Activated T-helper 1 cell treated with anti-CD3 and anti-CD28 coated beads, Interleukin-12 subunit alpha, Interleukin-12 subunit beta, Interleukin-2, Interleukin-4 antibody, amounts not matched to agents 30 ng/mL and 10 ng/mL and 1 ng/mL, durations not matched to agents 14 hours and 24 hours and 36 hours (primary cell): ENCODE measurements around the gene NRP1. TPM values are rescaled to one million over a fixed set of nuclear protein-coding genes. Genes with fewer than 3 reads are reported as not detected.

Experiments
- DNase-seq: peaks from one replicate; pipeline ENCODE4 v3.0.0; 2021; ENCODE audit warnings: low spot score
- H3K27ac Mint-ChIP-seq: one replicate; pipeline ENCODE4 v1.8.0; 2021; ENCODE audit warnings: mild to moderate bottlenecking, mixed read lengths
- H3K27me3 Mint-ChIP-seq: one replicate; pipeline ENCODE4 v1.8.0; 2022; ENCODE audit warnings: mild to moderate bottlenecking, moderate library complexity, mixed read lengths; ENCODE audit not compliant: insufficient read depth
- H3K36me3 Mint-ChIP-seq: one replicate; pipeline ENCODE4 v1.8.0; 2021; ENCODE audit warnings: low read depth, mixed read lengths
- H3K4me1 Mint-ChIP-seq: one replicate; pipeline ENCODE4 v1.8.0; 2021; ENCODE audit warnings: low read depth, mixed read lengths
- H3K4me3 Mint-ChIP-seq: one replicate; pipeline ENCODE4 v1.8.0; 2021; ENCODE audit warnings: mild to moderate bottlenecking, moderate library complexity, mixed read lengths
- H3K9me3 Mint-ChIP-seq: one replicate; pipeline ENCODE4 v1.8.0; 2021; ENCODE audit warnings: mixed read lengths
- intact Hi-C: fragments of 100-400 bp; cut with micrococcal nuclease; formaldehyde crosslinking; loops from one replicate; pipeline ENCODE4 v1.15.1; 2024
- total RNA-seq: library from RNA; stranded (reverse); gene quantifications from 2 replicates; pipeline ENCODE4 v1.2.3, GENCODE V29; 2022

Gene NRP1
- total RNA-seq, 1 donor from 2014 or later = 1.2 TPM

DNA sequence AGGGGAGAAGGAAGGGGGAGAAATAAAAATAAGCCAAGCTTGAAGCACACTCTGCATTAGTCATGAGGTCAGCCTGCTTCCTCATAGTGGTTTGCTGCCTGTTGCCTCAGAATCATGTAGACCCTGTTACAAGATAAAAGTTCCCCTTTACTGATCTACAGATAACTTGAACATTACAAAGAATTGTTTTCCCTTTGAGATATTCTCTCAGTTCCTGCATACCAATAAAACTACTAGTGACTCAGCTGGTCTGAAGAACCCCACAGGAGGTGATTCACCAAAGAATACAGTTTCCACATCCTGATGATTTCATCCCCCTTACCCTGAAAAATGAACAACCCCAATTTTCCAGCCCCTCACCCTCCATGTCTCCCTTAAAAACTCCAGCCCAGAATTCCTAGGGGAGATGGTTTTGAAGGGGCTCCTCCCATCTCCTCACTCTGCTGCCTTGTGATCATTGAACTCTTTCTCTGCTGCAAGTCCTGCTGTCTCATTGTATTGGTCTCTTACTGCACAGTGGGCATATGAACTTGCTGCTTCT lies 31.5 kb upstream of the NRP1 start:
- Mint-ChIP-seq H3K36me3 (peaks cover 5% of the 10 kb centered on the region), H3K27ac (peak overlapping the region; percentile 61), H3K9me3 (peaks cover 10% of the 10 kb centered on the region), H3K4me1 (peaks cover 16% of the 10 kb centered on the region), H3K4me3 (no peak overlapping the region), H3K27me3 (no peaks in the 10 kb centered on the region)
- intact Hi-C loops = loop anchor here (1.0 to 5.0 kb wide), 2 partner anchors 11 to 104 kb away; no protein-coding TSS in a partner anchor
- no peak for DNase-seq

DNA sequence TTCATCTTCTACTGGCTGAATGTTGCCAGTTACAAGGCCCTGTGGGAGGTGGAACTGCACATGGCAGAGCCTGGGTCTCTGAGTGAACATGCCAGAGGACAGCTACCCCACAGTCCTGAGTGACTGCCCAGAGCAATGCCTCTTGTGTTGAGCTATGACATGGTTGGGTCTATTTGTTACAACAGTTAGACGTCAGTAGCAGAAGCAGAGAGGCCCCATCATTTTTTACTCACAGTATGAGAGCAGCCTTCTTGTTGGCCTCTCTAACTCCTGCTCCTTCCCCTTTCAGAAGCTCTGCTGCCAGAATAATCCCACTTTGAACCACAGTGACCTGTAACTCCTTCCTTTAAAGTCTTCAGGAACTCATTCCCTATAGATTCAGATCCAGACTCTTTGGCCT lies 30.8 kb upstream of the NRP1 start:
- peaks cover 16% of the 10 kb centered on the region for H3K4me1 Mint-ChIP-seq
- peaks cover 5% of the 10 kb centered on the region for H3K36me3 Mint-ChIP-seq
- no peaks in the 10 kb centered on the region for H3K27me3 Mint-ChIP-seq
- DNase-seq = no peak
- intact Hi-C loops = loop anchor here (5.0 kb wide), 1 partner anchor 103 kb away; no protein-coding TSS in a partner anchor
- no peak overlapping the region for H3K4me3 Mint-ChIP-seq
- H3K9me3 Mint-ChIP-seq = peaks cover 10% of the 10 kb centered on the region
- peak overlapping the region; percentile 61 for H3K27ac Mint-ChIP-seq

GRCh38 chr10:33363106-33363505 lies 28.6 kb upstream of the NRP1 start:
- Mint-ChIP-seq H3K27me3 (no peaks in the 10 kb centered on the region), H3K4me1 (peaks cover 22% of the 10 kb centered on the region), H3K27ac (no peak overlapping the region), H3K36me3 (peaks cover 6% of the 10 kb centered on the region), H3K9me3 (peaks cover 7% of the 10 kb centered on the region), H3K4me3 (no peak overlapping the region)
- intact Hi-C loops = no loop called here
- DNase-seq = no peak

GRCh38 chr10:33358016-33358415 lies 23.5 kb upstream of the NRP1 start:
- Mint-ChIP-seq H3K4me1 (peaks cover 7% of the 10 kb centered on the region), H3K27me3 (peaks cover 2% of the 10 kb centered on the region), H3K27ac (no peak overlapping the region), H3K9me3 (peaks cover 6% of the 10 kb centered on the region), H3K4me3 (no peak overlapping the region), H3K36me3 (peaks cover 1% of the 10 kb centered on the region)
- DNase-seq = no peak
- intact Hi-C loops = no loop called here

- peaks cover 10% of the 10 kb centered on the region for H3K27me3 Mint-ChIP-seq
- intact Hi-C loops = no loop called here
- H3K27ac Mint-ChIP-seq = no peak overlapping the region
- H3K4me1 Mint-ChIP-seq = peaks cover 7% of the 10 kb centered on the region
- peaks cover 1% of the 10 kb centered on the region for H3K36me3 Mint-ChIP-seq
- peaks cover 6% of the 10 kb centered on the region for H3K9me3 Mint-ChIP-seq
- H3K4me3 Mint-ChIP-seq = no peak overlapping the region
- DNase-seq = no peak
These were observed 20.8 kb upstream of the NRP1 start for GRCh38 chr10:33355274-33355673.

- Mint-ChIP-seq H3K4me1 (no peaks in the 10 kb centered on the region), H3K27ac (no peak overlapping the region), H3K4me3 (no peak overlapping the region), H3K27me3 (peaks cover 10% of the 10 kb centered on the region), H3K36me3 (no peaks in the 10 kb centered on the region), H3K9me3 (no peaks in the 10 kb centered on the region)
- intact Hi-C loops = no loop called here
- DNase-seq = no peak
These were observed 19.4 kb upstream of the NRP1 start for GRCh38 chr10:33353853-33354252.

DNA sequence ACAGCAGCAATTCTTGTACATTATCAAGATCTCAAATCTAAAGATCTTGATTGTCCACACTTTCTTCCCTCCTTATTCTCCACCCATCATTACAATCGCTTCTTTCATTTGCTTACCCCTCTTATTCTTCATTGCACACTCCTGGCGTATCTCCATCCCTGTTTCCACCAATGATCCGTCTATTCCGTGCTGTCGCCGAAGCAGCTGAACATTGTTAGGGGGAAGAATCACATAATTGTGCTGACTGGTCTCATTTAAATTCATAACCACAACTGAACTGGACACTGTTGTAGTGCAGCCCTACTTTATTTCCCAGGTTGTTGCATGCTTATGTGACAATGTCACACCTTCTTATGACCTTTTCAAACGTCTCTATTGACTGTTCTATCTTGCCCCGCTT lies 18.9 kb upstream of the NRP1 start:
- DNase-seq = no peak
- Mint-ChIP-seq H3K27ac (no peak overlapping the region), H3K36me3 (no peaks in the 10 kb centered on the region), H3K4me3 (no peak overlapping the region), H3K27me3 (peaks cover 10% of the 10 kb centered on the region), H3K4me1 (no peaks in the 10 kb centered on the region), H3K9me3 (no peaks in the 10 kb centered on the region)
- intact Hi-C loops = no loop called here

DNA sequence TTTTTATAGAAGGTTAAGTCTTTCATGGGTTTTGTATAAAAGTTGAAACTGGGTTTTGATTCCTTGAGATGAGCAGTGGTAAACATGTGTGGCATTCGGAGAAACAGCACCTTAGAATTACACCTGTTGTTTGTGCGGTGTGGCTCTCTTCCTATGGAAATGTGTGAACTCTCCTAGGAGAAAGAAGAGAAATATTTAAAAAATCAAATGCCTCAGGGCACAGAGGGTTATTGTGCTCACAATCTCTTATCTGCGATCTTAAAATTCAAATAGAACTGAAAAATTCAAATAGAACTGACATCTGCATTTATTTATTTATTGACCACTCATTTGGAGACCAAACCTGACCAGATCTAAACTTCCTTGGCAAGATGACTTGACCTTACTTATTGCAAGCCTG lies 18.1 kb upstream of the NRP1 start:
- H3K27ac Mint-ChIP-seq = no peak overlapping the region
- no peak overlapping the region for H3K4me3 Mint-ChIP-seq
- H3K27me3 Mint-ChIP-seq = peaks cover 12% of the 10 kb centered on the region
- no peaks in the 10 kb centered on the region for H3K36me3 Mint-ChIP-seq
- intact Hi-C loops = no loop called here
- DNase-seq = no peak
- H3K4me1 Mint-ChIP-seq = no peaks in the 10 kb centered on the region
- no peaks in the 10 kb centered on the region for H3K9me3 Mint-ChIP-seq

DNA sequence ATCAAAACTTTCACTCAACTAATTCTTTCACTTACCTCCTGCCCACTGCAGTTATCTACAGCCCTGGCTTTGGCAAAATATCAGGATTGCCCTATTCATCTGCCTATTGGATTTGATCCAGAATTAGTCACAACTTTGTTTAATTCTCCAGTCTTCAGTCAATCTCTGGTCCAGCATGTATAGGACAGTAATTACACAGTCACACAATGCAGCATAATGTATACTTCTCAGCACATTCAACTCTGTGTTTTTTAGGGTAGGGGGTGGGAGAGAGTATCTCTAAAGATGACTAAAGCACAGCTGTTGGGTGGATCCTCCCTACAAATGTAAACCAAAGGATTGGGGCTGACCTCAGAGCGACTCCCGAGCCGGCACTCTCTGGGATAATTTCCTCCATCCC lies 17.7 kb upstream of the NRP1 start:
- no peak overlapping the region for H3K27ac Mint-ChIP-seq
- no peaks in the 10 kb centered on the region for H3K4me1 Mint-ChIP-seq
- no peak overlapping the region for H3K4me3 Mint-ChIP-seq
- H3K36me3 Mint-ChIP-seq = no peaks in the 10 kb centered on the region
- no peaks in the 10 kb centered on the region for H3K9me3 Mint-ChIP-seq
- intact Hi-C loops = no loop called here
- peaks cover 11% of the 10 kb centered on the region for H3K27me3 Mint-ChIP-seq
- DNase-seq = no peak

- H3K36me3 Mint-ChIP-seq = no peaks in the 10 kb centered on the region
- H3K4me1 Mint-ChIP-seq = no peaks in the 10 kb centered on the region
- no peak overlapping the region for H3K27ac Mint-ChIP-seq
- H3K4me3 Mint-ChIP-seq = no peak overlapping the region
- peaks cover 14% of the 10 kb centered on the region for H3K27me3 Mint-ChIP-seq
- no peak for DNase-seq
- intact Hi-C loops = no loop called here
- H3K9me3 Mint-ChIP-seq = no peaks in the 10 kb centered on the region
These were observed 15.6 kb upstream of the NRP1 start for GRCh38 chr10:33350041-33350440.

- H3K36me3 Mint-ChIP-seq = no peaks in the 10 kb centered on the region
- no peak overlapping the region for H3K4me3 Mint-ChIP-seq
- no peaks in the 10 kb centered on the region for H3K9me3 Mint-ChIP-seq
- no peak for DNase-seq
- H3K4me1 Mint-ChIP-seq = no peaks in the 10 kb centered on the region
- intact Hi-C loops = no loop called here
- peaks cover 15% of the 10 kb centered on the region for H3K27me3 Mint-ChIP-seq
- no peak overlapping the region for H3K27ac Mint-ChIP-seq
These were observed 14.8 kb upstream of the NRP1 start for GRCh38 chr10:33349268-33349667.

DNA sequence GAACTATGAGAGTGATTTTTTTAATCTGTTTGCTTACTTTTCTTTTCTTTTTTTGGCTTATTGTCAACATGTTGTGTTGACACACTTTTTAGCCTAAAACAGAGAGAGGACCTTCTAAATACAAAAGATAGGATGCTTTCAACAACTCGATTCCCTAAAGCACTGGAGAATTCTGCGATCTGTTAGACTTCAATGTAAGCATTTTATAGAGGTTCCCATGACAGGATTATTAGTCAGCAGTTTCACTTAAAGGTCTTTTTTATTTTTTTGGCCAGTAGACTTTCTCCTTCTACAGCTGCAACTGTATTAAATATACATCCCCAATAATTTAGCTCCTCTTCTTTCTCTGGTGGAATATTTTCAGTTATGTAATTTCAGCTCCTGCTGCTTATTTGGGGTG lies 12.7 kb upstream of the NRP1 start:
- DNase-seq = no peak
- Mint-ChIP-seq H3K27me3 (peaks cover 19% of the 10 kb centered on the region), H3K9me3 (no peaks in the 10 kb centered on the region), H3K4me1 (no peaks in the 10 kb centered on the region), H3K36me3 (no peaks in the 10 kb centered on the region), H3K4me3 (no peak overlapping the region), H3K27ac (no peak overlapping the region)
- intact Hi-C loops = no loop called here

DNA sequence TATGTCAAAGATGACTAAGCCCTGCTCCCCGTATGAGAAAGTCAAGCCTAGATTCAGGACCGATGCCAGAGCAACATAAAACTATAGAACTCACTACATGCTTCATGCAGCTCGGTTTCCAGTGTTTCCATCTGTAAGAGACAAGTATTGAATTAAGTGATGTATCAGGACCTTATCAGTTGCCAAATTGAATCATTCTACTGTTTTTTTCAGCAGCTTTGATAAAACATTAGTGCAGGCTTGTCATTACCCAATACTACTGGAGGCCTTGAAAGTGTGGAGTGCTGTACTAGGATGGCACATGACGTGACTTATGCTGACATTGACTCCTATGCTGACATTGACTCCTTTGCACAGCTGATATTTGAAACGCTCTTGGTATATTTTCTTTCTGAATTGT lies 10.8 kb upstream of the NRP1 start:
- H3K4me3 Mint-ChIP-seq = no peak overlapping the region
- H3K4me1 Mint-ChIP-seq = no peaks in the 10 kb centered on the region
- no peaks in the 10 kb centered on the region for H3K36me3 Mint-ChIP-seq
- intact Hi-C loops = no loop called here
- no peak for DNase-seq
- no peaks in the 10 kb centered on the region for H3K9me3 Mint-ChIP-seq
- H3K27ac Mint-ChIP-seq = no peak overlapping the region
- H3K27me3 Mint-ChIP-seq = peaks cover 15% of the 10 kb centered on the region

GRCh38 chr10:33344676-33345075 lies 10.2 kb upstream of the NRP1 start:
- intact Hi-C loops = no loop called here
- no peak overlapping the region for H3K4me3 Mint-ChIP-seq
- no peaks in the 10 kb centered on the region for H3K9me3 Mint-ChIP-seq
- H3K27ac Mint-ChIP-seq = no peak overlapping the region
- H3K27me3 Mint-ChIP-seq = peaks cover 16% of the 10 kb centered on the region
- no peaks in the 10 kb centered on the region for H3K4me1 Mint-ChIP-seq
- no peaks in the 10 kb centered on the region for H3K36me3 Mint-ChIP-seq
- no peak for DNase-seq
